Esophagus muscularis mucosa (tissue), 4 donors: ENCODE measurements around the gene TLE4.

Experiments used
- CTCF ChIP-seq, 3 experiments: fragments of 200-600 bp in 2 of 3; fragments of 450-650 bp in 1 of 3; sonication (generic) in 2 of 3; IDR thresholded peaks; one replicate each; pipeline ENCODE4 v1.5.1; 2017 to 2019; ENCODE audit warnings: antibody characterized with exemption in 3 of 3, mild to moderate bottlenecking in 2 of 3, moderate library complexity in 1 of 3
- EP300 ChIP-seq: sonication (generic); formaldehyde crosslinking; IDR thresholded peaks from one replicate; pipeline ENCODE4 v1.6.1; 2017; ENCODE audit warnings: antibody characterized with exemption
- POLR2A ChIP-seq: fragments of 450-650 bp; IDR thresholded peaks from one replicate; pipeline ENCODE4 v1.6.1; 2017; ENCODE audit warnings: antibody characterized with exemption, moderate library complexity, mild to moderate bottlenecking, low read depth

- TF ChIP-seq CTCF (IDR thresholded peaks at IDR 0.05) (no peak), EP300 (no peak), POLR2A (no peak)
Observed at GRCh38 chr9:79577969-79578723, 6.4 kb downstream of the TLE4 start.
